ENCODE results near the gene SRPK3.

SRPK3 gene

DNA sequence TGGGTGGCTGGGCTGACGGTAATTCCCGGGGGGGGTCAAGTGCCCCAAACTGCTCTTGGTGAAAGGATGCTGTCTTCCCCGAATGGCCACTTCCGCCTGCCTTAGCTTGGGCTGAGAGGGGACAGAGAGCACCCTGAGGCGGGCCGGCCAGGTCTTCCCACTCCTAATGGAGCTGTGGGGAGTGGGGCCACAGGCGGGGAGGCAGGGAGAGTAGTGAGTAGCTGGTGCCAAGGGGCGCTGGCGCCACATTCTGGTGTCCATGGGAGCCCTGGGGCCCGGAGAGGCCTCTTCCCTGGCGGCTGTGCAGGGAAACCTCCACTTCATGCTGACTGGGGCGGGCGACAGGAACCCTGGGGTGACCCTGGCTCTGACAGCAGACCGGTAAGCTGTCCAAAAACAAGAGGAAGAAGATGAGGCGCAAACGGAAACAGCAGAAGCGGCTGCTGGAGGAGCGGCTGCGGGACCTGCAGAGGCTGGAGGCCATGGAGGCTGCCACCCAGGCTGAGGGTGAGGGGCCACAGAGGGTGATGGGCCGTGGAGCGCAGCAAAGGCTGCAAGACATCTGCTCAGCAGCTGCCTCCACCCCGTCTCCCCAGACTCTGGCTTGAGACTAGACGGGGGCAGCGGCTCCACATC lies 2.7 kb downstream of the SRPK3 start:
- Histone ChIP-seq H3K9me3 (ENCODE audit: insufficient read depth, low read length, severe bottlenecking) (no peaks in the 10 kb centered on the region), H3K4me3 (ENCODE audit: low read depth in 1 of 2, low read length in 2 of 2) (no peak overlapping the region), H3K79me2 (ENCODE audit: insufficient read depth, low read length) (no peaks in the 10 kb centered on the region), H3K27me3 (ENCODE audit: insufficient read depth, low read length, poor library complexity) (no peaks in the 10 kb centered on the region), H2AFZ (ENCODE audit: low read depth, low read length) (no peak overlapping the region), H3K9ac (ENCODE audit: low read depth, low read length) (no peak overlapping the region), H3K4me2 (ENCODE audit: insufficient read depth, low read length) (no peak overlapping the region), H3K4me1 (ENCODE audit: insufficient read depth, low read length) (no peaks in the 10 kb centered on the region), H4K20me1 (ENCODE audit: insufficient read depth, low read length) (no peaks in the 10 kb centered on the region), H3K36me3 (ENCODE audit: insufficient read depth, low read length) (peaks cover 33% of the 10 kb centered on the region), H3K27ac (ENCODE audit: low read length) (no peak overlapping the region)
- TF ChIP-seq CTCF (IDR thresholded peaks at IDR 0.05; ENCODE audit: borderline replicate concordance, extremely low read depth, low read length, poor library complexity, severe bottlenecking) = no peak
- no peak for TF ChIP-seq EZH2 (IDR thresholded peaks at IDR 0.05; ENCODE audit: borderline replicate concordance, low read depth, low read length, severe bottlenecking)
- ATAC-seq (ENCODE audit: insufficient read depth, low read depth) (no peak), DNase-seq (no peak)

DNA sequence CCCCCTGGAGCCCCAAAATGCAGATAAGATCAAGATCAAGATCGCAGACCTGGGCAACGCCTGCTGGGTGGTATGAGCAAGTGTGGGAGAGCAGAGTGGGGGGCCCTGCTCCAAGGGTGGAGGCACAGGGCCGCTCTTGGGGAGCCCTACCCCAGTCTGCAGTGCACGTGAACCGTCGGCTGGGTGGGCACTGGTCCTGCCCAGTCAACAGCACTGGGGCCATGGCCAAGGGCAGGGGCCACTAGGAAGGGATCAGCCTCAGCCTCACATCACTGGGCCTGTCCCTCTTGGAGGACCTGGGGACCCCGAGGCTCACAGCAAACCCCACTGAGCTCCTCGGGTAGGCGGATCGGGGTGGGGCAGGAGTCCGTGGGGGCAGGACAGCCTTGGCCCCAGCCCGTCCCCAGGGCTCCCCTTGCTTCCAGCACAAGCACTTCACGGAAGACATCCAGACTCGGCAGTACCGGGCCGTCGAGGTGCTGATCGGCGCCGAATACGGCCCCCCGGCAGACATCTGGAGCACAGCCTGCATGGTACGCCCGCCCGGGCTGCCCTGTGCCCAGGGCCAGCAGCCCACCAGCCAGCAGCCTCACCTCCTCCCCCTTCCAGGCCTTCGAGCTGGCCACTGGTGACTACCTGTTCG lies 3.6 kb downstream of the SRPK3 start:
- Histone ChIP-seq H2AFZ (ENCODE audit: low read depth, low read length) (no peak overlapping the region), H3K36me3 (ENCODE audit: insufficient read depth, low read length) (peaks cover 39% of the 10 kb centered on the region), H3K4me3 (ENCODE audit: low read depth in 1 of 2, low read length in 2 of 2) (no peak overlapping the region), H3K4me2 (ENCODE audit: insufficient read depth, low read length) (no peak overlapping the region), H3K27ac (ENCODE audit: low read length) (no peak overlapping the region), H4K20me1 (ENCODE audit: insufficient read depth, low read length) (no peaks in the 10 kb centered on the region), H3K9me3 (ENCODE audit: insufficient read depth, low read length, severe bottlenecking) (no peaks in the 10 kb centered on the region), H3K4me1 (ENCODE audit: insufficient read depth, low read length) (no peaks in the 10 kb centered on the region), H3K9ac (ENCODE audit: low read depth, low read length) (no peak overlapping the region), H3K27me3 (ENCODE audit: insufficient read depth, low read length, poor library complexity) (no peaks in the 10 kb centered on the region), H3K79me2 (ENCODE audit: insufficient read depth, low read length) (0 out of 2 replicates have a peak, but pooled peaks cover under 1% of the 10 kb centered on the region)
- no peak for DNase-seq
- ATAC-seq (ENCODE audit: insufficient read depth, low read depth) = no peak
- TF ChIP-seq CTCF (IDR thresholded peaks at IDR 0.05; ENCODE audit: borderline replicate concordance, extremely low read depth, low read length, poor library complexity, severe bottlenecking) (no peak), EZH2 (IDR thresholded peaks at IDR 0.05; ENCODE audit: borderline replicate concordance, low read depth, low read length, severe bottlenecking) (no peak)

DNA sequence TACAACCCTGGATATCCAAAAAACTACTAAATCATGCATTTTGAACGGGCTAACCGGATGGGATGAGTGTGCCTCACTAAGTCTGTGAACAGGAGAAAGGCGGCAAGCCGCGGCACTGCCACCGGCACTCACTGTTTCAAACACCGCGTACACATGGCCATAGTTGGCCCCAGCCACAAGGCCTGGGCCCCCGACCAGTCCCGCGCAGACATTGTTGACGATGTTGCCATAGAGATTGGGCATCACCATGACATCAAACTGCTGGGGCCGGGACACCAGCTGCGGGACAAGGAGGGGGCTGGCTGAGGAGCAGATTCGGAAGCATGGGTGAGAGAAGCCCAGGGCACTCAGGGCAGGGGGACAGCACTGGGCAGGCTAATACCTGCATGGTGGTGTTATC lies 5.8 kb downstream of the SRPK3 start:
- no peak overlapping the region for H2AFZ ChIP-seq (ENCODE audit: low read depth, low read length)
- DNase-seq = no peak
- H3K4me1 ChIP-seq (ENCODE audit: insufficient read depth, low read length) = peaks cover 4% of the 10 kb centered on the region; the same call in 1 of the 2 replicates
- H3K9ac ChIP-seq (ENCODE audit: low read depth, low read length) = no peak overlapping the region
- no peak overlapping the region for H3K4me2 ChIP-seq (ENCODE audit: insufficient read depth, low read length)
- peaks cover 15% of the 10 kb centered on the region for H3K79me2 ChIP-seq (ENCODE audit: insufficient read depth, low read length)
- no peak for ATAC-seq (ENCODE audit: insufficient read depth, low read depth)
- no peak overlapping the region for H3K27ac ChIP-seq (ENCODE audit: low read length)
- no peaks in the 10 kb centered on the region for H3K27me3 ChIP-seq (ENCODE audit: insufficient read depth, low read length, poor library complexity)
- TF ChIP-seq CTCF (IDR thresholded peaks at IDR 0.05; ENCODE audit: borderline replicate concordance, extremely low read depth, low read length, poor library complexity, severe bottlenecking) = no peak
- TF ChIP-seq EZH2 (IDR thresholded peaks at IDR 0.05; ENCODE audit: borderline replicate concordance, low read depth, low read length, severe bottlenecking) = no peak
- H4K20me1 ChIP-seq (ENCODE audit: insufficient read depth, low read length) = peaks cover 10% of the 10 kb centered on the region
- no peak overlapping the region for H3K4me3 ChIP-seq (ENCODE audit: low read depth in 1 of 2, low read length in 2 of 2)
- H3K9me3 ChIP-seq (ENCODE audit: insufficient read depth, low read length, severe bottlenecking) = no peaks in the 10 kb centered on the region
- peaks cover 59% of the 10 kb centered on the region for H3K36me3 ChIP-seq (ENCODE audit: insufficient read depth, low read length)
